ENCODE results near the gene TSPEAR. TPM values are rescaled to one million over a fixed set of nuclear protein-coding genes. Genes with fewer than 3 reads are reported as not detected.

The TSPEAR gene
- total RNA-seq, 1 donor from 2014 or later = 1.0 TPM

DNA sequence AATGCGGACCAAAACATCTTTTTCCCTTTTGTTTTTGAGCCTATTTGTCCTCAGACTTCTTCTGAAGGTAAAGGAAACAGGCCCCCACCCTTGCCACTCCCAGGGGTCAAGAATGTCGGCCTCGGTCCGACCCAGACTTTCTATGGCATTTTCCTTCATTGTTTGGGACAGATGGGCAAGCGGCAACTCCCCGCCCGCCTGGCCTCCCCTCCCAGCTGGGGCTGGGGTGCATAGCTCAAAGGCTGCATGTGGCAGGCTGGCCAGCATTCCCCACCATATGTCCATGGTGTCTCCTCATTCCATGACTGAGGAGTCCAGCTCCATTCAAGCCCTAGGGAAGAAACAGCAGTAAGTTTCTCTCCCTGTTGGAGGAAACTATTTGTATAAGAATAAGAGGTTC, 29.4 kb upstream of the TSPEAR start:
- no peak for DNase-seq

DNA sequence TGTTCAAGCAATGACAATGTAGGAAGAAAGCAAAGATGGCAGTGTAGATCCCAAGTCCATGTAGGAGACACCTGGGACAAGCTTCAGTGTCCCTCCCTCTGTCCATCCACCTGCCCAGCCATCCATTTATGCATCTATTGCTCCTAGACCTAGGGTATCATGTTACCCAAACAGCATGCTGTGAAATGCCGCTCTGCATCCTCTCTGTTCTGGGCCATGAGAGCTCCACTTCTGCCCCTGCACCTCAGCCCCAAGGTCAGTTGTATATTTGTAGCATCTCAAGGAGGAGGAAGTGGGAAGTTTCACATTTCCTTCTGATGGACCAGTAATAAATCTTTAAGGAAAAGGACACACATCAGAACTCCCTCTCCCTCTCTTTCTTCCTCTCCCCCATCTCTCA, 27.9 kb upstream of the TSPEAR start:
- no peak for DNase-seq

DNA sequence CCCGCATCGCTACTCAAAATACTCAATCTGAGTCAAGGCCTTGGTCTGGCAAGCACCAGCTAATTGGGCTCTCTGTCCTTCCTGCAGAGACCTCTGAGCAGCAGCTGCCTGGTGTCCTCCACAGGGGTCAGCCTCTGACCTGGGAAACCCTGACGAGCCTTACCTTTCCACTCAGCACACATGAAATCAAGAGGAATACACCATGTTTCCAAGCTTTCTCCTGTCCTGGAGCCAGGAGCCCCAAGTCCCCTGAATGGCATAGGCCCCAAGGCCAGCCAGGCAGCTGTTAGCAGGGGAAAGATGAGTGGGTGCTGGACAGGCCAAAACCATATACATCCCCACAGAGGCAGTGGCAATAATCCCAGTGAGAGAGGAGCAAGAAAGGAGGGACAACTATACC, 27.2 kb upstream of the TSPEAR start:
- DNase-seq = no peak

DNA sequence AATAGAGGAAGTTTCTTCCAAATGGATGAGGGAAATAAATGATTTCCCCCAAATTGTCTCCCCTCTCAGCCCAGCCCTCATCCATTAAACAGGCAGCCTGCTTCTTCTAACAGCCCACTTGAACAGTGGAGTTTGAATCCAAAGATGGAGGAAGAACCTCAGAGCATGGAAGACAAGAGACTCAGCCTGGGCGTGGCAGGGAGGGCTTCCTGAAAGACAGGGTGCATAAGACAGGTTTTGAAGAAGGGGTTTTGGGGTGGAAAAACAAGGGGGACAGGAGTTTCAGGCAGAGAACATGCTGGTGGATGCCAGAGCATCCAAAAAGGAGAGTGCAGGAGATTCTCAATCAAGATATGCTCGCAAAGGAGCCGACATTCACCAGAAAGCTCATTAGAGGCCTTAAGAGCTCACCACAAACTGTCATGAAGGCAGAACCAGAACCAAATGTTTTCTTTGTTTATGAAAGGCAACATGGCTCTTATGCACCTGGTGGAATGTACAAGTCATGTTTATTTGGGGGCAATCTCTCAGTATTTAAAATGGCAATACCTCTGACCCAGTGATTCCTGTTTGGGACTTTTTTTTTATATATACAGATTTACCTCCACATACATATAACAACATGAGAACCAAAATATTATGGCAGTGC, 26.5 kb upstream of the TSPEAR start:
- DNase-seq = no peak

DNA sequence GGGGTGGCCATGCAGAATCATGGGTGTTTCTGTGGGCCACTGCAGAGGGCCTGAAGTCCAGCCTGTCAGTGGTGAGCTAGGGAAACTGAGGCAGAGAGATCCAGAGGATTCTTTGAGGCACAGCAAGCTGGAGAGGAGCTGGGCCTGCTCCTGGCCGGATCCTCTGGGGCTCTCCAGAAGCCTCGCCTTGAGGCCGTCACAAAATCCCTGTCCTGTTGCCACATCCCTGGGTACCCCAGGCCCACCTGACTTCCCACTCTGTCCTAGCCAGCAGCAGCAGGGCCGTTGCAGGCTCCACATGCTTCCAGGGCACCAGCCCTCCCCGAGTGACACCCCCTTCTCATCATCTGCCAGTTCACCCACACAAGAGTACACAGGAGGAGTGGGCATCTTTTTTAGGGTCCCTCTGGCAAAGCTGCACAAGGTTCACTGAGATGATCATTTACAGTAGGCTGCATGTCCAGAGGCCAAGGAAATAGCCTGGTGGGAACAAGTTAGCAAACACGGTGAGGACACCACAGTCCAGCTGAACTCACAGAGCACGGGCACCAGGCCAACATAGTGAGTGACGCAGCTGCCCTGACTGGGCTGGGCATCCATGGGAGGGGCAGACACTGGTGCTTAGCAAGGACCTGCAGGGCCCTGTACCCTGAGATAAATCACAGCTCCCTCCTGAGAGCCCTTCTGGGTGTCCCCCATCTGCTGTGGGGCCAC, 25.1 kb upstream of the TSPEAR start:
- DNase-seq = no peak

DNA sequence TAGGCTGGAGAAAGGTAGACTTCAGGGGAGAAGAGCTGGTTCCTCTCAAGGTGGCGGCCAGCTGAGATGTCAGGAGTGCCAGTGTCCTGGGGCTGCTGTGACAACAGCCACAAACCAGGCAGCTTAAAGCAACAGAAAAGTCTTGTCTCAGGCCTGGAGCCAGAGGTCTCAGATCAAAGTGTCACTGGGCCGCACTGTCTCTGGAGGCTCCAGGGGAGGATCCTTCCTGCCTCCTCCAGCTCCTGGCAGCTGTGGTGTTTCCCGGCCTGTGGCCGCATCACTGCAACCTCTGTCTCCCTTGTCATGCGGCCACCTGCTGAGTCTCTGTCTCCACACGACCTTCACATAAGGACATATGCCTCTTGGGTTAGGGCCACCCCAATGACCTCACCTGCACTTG, 24.4 kb upstream of the TSPEAR start:
- DNase-seq = no peak

DNA sequence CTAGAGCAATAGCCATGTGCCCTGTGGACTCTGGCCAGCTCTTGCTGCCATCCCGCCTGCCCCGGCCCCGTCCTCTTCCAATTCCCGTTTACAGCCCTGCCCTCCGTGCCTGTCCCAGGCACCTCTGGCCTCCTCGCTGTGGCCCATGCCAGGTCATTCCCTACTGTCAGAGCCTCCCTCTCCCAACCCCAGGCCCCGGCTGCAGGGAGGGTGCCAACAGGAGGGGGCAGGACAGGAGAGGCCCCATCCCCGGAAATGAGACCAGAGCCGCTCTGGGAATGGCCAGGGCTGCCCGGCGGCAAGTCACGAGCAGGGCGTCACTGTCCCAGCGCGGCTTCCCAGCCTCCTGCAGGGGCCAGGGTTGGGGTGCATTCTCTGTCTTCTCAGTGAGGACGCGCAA, 23.5 kb upstream of the TSPEAR start:
- no peak for DNase-seq

DNA sequence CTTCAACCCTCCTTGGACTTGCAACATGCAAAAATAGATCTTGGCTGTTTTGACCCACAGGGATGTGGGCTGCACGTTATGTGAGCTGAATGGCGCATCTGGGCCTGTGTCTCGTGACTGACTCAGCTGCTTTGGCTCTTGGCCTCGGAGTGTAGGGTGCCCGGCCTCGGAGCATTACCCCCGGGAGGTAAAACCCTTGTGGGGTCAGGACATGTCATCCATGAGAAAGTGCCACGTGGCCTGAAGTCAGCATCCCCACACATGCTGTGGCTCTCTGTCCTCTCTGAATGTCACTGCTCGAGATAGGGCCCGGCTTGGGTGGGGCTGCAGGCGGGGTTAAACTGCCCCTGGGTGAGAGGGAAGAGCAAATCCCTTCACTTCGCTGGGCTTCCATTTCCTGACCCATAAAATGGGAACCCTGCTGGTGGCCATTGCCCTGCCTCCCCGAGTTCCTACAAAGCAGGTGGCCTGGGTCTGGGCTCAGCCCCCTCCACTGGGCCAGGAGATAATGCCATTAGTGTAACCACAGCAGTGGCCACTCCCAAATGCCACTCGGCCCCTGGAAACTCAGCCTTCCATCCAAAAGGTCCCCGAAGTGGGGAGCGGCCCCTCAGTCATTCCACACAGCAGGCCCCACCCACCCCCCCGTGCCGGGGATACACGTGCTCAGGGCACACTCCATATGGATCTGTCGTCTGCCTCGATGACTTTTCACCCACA, 22.8 kb upstream of the TSPEAR start:
- no peak for DNase-seq

DNA sequence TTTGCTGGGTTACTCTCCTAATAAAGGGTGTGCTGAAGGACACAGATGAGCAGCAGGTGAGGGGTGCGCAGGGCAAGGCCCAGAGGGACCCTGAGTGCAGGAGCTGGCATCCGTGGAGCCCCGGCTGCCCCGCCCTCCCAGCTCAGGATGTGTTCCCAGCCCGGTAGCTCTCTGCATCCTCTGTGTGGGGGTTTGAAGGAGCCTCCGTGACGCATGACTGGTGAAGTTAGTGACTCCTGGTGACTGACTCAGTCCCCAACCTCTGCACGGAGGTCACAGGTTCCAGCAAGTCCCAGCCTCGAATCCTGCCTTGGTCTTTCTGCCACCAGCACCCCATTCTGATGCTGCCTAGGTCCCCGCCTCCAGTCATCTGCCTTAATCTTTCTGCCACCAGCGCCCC, 21.6 kb upstream of the TSPEAR start:
- no peak for DNase-seq

DNA sequence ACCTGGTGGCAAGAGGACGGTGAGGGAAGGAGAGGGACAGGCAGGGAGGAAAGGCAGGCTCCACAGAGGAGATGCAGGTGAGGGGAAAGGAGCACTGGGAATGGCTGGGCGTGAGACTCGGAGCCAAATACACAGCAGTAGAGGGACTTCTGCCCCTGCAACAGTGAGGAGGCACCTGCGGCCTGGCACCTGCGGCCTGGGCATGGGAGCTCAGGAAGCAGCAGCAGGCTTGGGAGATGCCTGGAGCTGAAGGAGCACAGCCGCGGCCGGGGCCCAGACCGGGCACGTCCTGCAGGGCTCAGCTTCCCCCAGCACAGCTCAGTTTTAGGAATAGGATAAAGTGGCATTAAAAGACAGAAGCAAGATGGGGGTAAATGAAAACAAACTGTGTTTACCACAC, 20.9 kb upstream of the TSPEAR start:
- no peak for DNase-seq

DNA sequence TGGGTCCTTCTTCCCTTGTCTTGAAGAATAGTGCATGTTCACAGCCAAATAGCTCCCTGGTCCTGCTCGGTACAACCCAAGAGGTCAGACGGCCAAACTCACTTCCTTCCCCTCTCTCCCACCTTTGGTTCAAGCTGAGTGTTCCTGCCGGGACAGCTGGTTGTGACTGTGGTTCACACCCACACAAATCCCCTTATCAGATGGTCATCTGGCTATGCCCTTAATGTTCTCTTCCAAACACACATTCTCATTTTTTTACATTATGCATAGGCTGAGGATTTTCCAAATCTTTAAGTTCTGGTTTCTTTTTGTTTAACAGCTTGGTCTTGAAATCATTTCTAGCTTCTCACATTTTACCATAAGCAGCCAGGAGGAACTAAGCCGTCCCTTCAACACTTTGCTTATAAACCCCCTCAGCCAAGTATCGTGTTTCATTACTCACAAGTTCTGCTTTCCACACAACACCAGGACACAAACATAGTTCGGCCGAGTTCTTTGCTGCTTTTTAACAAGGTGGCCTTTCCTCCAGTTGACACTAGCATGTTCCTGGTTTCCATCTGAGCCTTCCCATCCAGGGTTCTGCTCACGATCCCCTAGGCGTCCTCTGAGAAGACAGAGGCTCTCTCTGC, 19.7 kb upstream of the TSPEAR start:
- no peak for DNase-seq

DNA sequence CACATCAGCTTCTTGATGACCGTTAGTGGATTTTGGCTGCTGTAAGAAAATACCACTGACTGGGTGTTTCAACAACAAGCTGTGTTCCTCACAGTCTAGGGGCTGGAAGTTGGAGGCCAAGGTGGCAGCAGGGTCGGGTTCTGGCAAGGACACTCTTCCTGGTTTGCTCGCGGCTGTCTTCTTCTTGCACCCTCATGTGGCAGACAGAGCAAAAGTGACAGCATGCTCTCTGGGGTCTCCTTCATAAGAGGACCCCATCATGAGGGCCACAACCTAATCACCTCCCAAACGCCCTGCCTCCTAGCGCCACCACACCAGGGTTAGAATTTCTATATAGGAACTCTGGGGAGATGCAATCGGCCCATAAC, 18.6 kb upstream of the TSPEAR start:
- no peak for DNase-seq

DNA sequence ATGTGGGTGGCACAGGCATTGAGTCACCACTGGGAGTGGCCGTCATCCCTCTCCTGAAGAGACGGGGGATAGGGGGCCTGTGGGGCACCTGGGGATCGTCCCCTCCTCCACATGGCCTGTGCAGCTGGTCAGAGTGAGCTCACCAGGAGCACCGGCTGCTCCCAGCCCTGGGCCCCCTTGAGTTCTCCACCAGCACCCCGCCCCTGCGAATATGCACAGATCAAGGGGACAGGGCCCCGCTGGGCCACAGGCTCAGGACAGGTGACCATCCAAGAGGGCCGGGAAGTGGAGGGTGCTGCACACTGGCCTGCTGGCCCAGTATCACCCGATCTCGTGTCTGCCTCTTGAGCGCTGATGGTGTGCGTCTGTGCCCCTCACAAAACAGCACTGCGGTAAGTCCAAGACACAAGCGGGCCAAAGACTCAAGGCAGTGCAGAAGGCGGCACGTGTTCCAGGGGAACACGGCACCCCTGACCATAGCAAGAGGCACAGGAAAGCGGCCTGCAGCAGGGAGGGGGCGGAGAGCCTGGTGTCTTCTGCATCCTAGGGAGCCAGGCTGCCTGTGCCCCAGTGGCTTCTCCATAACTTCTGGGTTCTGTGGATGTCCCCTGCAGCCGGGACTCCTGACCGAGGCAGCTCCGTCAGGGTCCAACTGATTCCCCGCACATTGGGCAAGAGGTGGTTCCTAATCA, 18.1 kb upstream of the TSPEAR start:
- no peak for DNase-seq

DNA sequence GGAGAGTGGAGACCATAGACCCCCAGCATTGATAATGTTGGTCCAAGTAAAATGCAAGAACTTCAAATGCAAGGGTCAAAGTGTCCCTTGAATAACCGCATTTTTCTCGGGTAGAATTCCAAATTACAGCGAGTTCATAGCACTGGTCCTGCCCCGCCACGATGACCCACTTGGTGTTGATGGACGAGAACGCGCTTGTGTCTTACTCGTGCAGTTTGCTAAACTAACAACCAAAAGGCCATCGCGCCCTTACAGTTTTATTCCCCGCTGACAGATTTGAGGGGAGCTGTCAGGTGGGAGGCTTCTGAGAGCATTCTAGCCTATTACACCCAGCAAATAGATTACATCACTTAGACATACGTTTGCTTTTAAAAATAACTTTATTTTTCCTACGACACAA, 17.3 kb upstream of the TSPEAR start:
- no peak for DNase-seq

DNA sequence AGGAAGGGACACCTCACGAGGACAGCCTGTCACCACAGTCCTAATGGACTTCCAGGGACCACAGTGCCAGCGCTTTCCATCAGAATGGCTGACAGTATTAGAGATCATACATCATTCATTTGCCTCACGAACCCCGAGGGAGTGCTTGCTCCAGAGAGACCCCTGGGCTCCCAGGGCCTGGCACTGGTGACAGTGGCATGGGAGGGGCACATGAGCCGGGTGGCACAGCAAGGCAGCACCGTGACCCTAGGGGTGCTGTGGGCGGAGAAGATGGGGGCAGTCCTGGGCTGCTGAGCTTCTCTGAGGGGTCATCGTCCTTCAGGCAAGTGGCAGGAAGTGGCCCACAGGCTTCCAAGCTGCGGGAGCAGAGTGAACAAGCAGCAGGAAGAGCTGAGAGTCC, 16.4 kb upstream of the TSPEAR start:
- no peak for DNase-seq

DNA sequence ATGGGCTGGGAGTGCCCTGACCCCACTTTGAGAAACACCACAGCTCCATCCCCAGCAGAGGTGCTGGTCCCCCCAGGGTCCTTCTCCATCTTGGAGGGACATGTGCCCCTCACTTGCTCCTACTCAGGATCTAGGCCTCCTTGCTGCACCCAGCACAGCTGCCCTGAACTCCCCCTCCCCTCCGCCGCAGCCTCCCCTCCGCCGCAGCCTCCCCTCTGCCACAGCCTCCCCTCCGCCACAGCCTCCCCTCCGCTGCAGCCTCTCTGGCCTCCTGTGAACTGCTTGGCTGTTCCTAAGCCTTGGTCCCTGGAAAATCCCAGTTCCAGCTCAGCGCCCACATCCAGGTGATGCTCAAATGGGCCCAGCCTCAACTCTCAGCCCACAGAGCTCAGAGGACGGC, 15.9 kb upstream of the TSPEAR start:
- DNase-seq = no peak

DNA sequence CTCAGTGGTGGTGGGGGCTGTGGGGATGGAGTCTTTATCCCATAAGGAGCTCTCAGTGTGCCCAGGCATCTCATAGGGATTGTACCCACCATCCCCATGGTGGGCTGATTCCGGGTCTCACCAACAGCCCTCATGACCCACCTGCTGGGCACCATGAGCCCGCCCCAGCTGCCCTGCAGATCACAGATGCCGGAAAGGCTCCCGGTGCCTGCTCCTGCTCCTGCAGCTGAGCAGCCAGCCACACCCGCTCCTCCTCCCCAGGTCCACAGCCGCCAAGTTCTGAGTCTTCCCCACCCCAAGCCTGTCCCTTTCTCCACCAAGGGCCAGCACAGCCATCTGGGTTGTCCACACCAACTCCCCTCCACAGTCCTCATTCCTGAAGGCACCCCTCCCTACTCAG, 15.5 kb upstream of the TSPEAR start:
- DNase-seq = no peak

DNA sequence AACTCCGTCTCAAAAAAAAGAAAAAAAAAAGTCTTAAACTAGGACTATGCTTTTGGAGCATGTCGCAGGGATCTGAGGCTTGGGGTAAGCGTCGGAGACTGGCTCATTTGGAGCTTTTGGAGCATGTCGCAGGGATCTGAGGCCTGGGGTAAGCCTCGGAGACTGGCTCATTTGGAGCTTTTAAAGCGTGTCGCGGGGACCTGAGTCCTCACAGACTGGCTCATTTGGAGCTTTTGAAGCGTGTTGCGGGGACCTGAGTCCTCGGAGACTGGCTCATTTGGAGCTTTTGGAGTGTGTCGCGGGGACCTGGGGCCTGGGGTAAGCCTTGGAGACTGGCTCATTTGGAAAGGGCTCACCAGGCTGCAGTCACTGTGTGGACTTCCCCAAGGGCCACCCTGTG, 13.6 kb upstream of the TSPEAR start:
- DNase-seq = no peak

DNA sequence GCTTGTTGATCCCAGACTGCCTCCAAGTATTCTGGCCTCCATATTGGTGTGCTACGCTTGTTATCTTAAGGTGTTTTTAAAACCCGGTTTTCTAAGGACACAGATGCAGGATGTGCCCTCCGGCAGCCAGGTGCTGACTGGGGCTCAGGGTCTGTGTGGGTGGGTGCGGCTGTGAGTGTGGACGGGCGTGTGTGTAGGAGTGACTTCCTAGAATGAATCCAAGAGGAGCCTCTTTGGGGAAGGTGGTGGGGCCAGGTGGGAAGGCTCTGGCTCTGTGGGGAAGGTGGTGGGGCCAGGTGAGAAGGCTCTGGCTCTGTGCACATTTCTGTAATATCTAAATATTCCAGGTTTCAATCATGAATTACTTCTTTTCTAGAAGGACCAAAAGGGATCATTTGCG, 12.8 kb upstream of the TSPEAR start:
- DNase-seq = no peak

DNA sequence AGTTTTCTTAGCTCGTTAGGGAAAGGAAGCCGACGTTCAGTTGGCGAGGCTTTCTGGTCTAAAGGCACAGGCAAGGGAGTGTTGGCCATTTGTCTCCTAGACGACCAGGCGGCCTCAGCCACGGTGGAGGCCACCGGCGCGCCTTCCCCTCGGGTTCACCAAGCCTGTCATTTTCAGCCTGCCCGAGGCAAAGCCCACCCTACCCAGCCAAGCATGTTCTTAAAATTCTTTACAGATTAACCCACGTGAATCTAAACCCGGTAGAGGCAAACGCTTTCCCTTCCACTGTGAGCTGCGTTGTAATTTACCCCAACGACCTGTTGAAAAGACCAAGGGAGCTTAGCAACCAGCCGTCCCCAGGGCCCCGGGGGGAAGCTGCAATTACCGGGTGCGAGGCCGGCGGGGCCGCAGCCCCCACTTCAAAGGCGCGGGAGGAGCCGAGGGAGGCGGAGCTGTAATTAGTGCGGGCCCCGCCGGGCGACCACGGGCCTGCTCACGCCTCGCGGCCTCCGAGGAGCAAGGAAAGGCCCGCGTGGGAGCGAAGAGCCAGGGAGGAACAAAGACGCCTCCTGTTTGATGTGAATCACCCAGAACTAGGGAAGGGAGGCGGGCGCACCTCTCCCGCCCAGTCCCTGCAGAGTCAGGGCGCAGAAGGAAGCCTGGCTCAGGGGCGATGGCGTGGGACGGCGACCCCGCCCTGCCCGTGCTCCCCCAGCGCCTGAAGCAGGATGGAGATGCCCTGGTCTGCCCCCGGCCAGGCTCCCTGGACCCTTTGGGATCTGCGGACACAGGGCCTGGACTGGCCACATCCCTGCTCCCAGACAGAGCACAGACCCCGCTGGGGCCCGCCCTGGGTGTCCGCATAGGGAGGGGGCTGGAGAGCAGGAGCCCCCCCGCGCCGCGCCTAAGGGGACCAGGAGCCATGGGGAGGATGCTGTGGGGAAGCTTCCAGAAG, 12.1 kb upstream of the TSPEAR start:
- no peak for DNase-seq

DNA sequence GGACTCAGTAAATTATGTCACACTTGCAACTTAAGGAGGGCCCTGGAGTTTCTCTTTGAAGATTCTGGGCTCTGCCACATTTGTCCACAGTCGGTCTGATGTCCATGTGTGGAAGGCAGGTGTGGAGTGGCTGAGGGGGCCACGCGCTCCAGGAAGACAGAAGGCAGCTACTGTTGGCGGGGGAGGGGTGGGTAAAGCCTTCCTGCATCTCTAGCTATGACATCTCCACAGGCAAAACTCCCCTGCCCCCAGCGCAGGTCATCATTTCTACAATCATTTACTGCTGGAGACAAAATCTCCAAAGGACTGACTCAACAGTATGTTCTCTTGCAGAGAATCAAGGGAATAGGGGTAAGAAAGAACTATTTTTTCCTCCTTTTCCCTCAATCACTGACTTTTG, 11.4 kb upstream of the TSPEAR start:
- no peak for DNase-seq

DNA sequence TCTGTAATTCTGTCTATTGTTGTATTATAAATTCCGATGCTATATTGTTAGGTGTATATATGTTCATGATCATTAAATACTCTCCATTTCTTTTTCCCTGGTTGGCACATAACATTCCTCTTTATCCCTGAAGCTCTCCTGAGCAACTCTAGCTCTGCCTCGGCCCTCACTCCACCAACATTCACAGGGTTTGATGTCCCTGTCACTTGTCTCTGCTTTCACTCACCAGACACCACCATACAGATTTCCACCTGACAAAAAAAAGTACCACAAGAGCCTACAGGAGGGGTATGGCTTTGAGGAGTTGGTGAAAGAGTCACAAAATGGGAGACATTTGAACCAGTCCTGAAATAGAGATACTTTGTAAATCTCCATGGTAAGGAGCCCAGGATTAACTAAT, 8.8 kb upstream of the TSPEAR start:
- DNase-seq = no peak
